GM12891 (cell line): ENCODE results near the gene CASTOR1.

Experiments used
- DNase-seq: peaks from one replicate; pipeline ENCODE4 v3.0.0; 2011; ENCODE audit warnings: low spot score; ENCODE audit not compliant: insufficient read length
- FAIRE-seq: peaks from 2 replicates; lab custom pipeline; 2011; peaks lifted over from hg19 to GRCh38; lab: Jason Lieb, UNC
- PAX5 ChIP-seq: IDR thresholded peaks from 2 replicates; pipeline ENCODE4 v1.6.1; 2011; ENCODE audit warnings: low read length, moderate library complexity, mild to moderate bottlenecking; ENCODE audit not compliant: insufficient read depth, severe bottlenecking
- POLR2A ChIP-seq: IDR thresholded peaks from 2 replicates; pipeline ENCODE4 v1.6.1; 2011; ENCODE audit warnings: low read depth, low read length, control low read depth
- POLR2AphosphoS5 ChIP-seq: IDR thresholded peaks from 2 replicates; pipeline ENCODE4 v1.6.1; 2011; ENCODE audit warnings: low read depth, low read length, control low read depth
- POU2F2 ChIP-seq: IDR thresholded peaks from 2 replicates; pipeline ENCODE4 v1.6.1; 2011; ENCODE audit warnings: low read depth, mild to moderate bottlenecking, control low read depth, low read length, moderate library complexity
- SPI1 ChIP-seq: IDR thresholded peaks from 2 replicates; pipeline ENCODE4 v1.6.1; 2011; ENCODE audit warnings: low read depth, low read length, control low read depth
- TAF1 ChIP-seq: IDR thresholded peaks from 2 replicates; pipeline ENCODE4 v1.6.1; 2011; ENCODE audit warnings: low read depth, low read length, control low read depth

CASTOR1 gene

DNA sequence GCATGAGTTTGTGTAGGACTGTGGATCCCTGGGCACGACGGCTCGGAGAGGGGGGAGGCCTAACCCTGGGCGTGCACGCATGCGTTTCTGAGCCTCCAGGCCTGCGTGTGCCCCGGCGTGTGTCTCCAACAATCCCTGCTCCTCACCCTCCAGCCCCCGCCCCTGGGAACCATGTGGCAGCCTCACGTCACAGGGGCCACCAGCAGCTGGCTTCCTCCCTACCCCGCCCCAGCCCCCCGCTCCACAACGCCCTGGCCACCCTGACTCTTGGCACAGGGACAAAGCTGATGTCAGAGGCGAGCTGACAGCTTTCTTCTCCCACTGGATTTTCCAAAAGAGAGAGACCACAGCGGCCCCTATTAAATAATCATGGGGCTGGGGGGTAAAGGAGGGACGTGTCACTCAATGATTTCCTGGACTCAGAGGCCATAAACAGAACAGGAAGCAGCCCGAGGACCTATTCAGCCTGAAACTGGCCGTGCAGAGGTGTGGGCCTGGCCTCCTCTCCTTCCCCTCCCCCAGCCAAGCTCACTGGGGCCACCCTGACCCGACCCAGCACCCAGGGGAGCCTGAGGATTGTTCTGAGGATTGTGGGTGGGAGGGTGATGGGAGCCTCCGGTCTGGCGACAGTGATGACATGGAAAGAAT, 36.0 kb downstream of the CASTOR1 start:
- no peak for DNase-seq
- TF ChIP-seq SPI1 (no peak), PAX5 (no peak), POLR2A (no peak), POLR2AphosphoS5 (no peak), POU2F2 (no peak)
- no peak for FAIRE-seq

DNA sequence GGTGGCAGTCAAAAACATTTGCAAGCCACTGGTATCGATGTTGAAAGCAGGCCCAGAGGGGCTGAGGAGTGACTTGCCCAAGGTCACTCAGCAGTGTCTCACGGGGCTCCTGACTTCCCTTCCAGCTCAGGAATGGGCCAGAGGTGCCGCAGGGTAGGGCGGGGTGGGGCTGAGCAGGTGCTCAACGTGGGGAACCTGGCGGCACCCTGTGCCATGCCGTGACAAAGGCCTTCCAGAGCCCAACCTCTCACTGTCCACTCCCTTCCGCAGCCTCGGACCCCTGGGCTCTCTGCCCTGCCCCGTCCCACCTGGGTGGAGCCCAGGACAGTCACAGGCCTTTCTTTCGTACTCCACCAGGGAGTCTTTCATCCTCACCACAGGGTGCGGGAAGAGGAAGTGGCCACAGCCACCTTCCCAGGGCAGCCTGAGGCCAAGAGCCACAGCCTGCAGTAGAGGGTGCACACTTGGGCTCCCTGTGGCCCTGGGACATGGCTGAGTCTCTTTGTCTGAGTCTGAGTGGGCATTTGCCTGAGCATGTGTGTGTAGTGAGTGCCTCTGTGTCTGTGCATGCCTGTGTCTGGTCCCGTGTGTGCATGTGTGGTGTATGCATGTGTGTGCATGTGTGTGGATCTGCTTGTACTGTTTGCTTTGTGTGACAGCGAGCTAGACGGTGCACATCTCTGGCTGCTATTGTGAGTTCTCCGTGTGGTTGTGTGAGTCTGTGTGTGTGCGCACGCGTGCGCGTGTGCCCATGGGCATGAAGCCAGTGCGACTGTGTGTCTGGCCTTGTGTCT, 36.7 kb downstream of the CASTOR1 start:
- TF ChIP-seq POLR2A (no peak), SPI1 (peak; percentile 46; the same call in 1 of the 2 replicates)
- DNase-seq (no peak), FAIRE-seq (peak; percentile 79)

DNA sequence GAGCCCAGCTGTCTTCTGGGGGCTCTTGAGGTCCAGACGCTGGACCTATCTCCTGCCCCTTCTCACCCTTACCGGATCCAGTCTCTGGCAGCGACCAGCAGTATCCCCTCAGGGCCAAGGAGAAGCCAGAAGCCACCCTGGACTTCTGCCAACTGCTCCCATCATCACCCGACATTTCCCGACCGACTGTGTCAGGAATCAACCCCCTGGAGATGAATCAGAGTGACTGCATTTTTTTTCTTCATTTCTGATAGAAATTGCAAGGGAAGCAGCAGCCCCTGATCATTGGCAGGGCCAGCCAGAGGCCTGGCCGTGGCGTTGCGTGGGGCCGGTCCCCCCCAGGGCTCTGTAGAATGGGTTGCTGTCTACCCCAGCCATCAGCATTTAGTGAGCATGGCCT, 37.6 kb downstream of the CASTOR1 start:
- no peak for FAIRE-seq
- no peak for TF ChIP-seq POU2F2
- TF ChIP-seq SPI1 = no peak
- TF ChIP-seq TAF1 = no peak
- no peak for TF ChIP-seq POLR2A
- TF ChIP-seq POLR2AphosphoS5 = no peak
- TF ChIP-seq PAX5 = no peak
- DNase-seq = no peak

DNA sequence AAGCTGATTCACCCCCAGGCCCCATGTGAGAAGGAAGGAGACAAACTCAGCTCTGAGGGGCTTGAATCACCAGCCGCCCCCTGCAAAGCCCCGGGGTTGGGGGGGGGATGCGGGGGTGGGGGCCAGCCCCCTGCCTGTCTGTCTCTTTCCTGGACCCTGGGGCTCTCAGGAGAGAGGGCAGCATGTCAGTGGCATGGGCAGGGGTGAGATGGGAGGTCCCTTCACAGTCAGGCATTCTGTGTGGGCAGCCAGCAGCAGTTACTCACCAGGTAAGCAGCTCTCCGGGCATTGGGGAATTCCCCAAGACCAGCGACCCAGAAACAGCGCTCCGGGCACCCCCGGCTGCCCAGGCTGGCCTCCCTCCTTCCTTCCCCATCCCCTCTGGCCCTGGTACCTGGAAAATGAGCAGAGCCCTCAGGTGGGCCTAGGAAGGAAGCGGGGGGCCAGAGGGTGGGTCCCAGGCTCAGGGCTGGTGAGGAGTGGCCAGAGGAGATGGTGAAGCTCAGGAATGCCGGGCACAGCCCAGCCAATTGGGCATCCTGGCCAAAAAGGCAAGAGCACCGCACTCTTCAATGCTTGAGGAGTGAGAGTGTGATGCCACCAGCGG, 38.5 kb downstream of the CASTOR1 start:
- TF ChIP-seq POLR2A (no peak), PAX5 (no peak), SPI1 (no peak), TAF1 (no peak), POU2F2 (no peak), POLR2AphosphoS5 (no peak)
- DNase-seq (no peak), FAIRE-seq (no peak)

DNA sequence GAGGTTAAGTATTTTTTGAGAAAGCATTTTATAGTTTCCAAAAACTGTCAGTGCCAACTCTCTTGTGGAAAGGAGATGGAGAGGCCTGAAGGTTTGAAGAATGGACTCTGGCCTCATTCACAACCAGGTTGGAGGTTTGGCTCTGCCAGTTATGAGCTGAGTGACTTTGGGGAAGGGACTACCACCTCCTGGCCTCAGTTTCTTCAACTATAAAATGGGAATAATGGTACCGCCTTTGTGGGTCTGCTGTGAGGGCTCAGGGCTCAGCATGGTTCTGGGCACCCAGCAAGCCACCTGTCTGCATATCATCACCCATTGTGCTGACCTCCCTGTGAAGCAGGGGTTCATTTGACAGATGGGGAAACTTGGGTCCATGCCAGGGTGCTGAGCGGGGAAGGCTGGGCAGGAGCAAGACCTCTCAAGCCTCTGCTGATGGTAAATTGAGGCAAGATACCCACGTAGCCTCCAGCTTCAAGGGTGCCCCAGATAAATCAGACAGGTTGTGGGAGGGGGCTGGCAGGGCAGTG, 39.2 kb downstream of the CASTOR1 start:
- FAIRE-seq (no peak), DNase-seq (no peak)
- TF ChIP-seq POLR2A (no peak), TAF1 (no peak)

DNA sequence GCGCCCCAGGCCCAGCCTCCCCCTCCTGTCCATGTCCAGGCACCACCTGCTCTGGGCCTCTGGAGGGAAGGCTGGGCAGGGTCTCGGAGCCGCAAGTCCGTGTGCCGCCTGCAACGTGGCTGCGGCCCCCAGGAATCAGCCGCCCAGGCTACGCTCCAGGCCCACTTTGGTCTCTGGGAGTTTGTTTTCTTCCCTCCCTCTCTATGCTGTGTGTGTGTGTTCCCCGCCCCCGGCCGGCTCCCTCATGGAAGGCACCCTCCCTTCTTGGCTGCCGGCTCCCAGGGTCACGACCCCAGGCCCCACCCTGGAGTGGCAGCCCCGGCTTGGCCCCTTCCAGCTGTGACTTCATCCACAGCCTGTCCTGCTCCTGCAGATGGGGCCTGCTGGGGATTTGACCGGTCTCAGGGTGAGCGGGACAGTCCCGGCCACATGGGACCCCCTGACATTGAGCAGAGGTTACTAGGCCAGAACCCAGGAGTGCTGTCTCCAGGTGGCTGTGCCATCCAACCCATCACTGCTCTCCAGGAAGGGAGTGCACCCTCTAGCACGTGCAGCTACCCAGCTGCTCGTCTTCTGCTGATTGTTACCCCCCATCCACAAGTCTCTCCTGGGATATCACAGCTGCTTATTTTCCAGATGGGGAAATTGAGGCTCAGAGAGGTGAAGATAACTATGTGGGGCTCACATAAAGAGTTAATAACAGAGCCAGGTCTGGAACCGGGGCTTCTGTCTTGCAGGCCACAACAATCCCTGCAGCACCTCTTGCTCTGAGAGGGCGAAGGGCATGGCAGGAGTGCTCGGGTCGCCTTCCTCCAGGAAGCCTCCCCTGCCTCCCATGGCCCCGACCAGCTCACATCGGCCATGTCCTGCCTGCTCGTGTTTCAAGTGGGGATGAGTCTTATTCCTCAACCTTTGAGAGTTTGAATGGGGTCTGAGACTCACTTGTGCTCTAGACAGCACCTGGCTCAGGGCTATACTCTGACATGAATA, 40.0 kb downstream of the CASTOR1 start:
- FAIRE-seq (no peak), DNase-seq (no peak)
- no peak for TF ChIP-seq POU2F2
- TF ChIP-seq SPI1 = no peak
- no peak for TF ChIP-seq POLR2A
- no peak for TF ChIP-seq POLR2AphosphoS5
- no peak for TF ChIP-seq PAX5
- TF ChIP-seq TAF1 = no peak

DNA sequence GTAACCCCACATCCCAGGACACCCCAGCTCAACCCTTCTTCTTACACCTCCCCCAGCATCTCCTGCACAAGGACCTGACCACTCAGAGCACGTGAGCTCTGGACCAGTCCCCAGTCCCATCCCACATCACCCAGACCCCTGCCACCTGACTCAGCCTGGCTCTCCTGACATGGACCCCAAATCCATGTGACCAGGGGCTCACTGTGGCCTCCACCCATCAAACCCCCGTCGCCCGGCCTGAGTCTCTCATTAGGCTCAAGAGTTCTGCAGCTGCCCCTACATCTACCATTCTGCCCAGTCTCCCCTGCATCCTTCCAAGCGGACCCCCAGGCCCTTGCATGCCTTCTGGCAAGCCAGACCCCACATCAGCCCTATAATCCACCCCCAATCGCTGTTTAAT, 40.8 kb downstream of the CASTOR1 start:
- no peak for DNase-seq
- no peak for FAIRE-seq
- no peak for TF ChIP-seq POU2F2
- no peak for TF ChIP-seq TAF1
- TF ChIP-seq POLR2AphosphoS5 = no peak
- TF ChIP-seq POLR2A = no peak
- no peak for TF ChIP-seq PAX5
- no peak for TF ChIP-seq SPI1

DNA sequence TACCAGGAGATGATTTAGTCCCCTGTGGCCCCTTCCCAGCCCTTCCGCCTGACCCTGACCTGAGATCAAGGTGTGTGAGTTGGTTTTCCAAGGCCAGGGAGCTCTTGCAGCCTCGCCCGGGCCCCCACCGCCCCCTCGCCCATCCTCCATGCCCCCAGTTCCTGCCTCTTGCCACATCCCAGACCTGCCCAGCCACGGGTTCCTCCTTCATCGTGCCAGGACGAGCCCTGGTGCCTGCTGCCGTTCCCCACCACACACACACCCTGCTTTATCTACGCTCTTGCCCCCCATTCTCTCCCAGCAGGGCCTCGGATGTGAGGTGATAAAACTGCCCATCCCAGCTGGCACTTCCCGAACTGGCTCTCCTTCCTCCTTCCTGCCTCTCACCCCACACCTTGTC, 41.3 kb downstream of the CASTOR1 start:
- DNase-seq = no peak
- TF ChIP-seq POU2F2 (no peak), POLR2A (no peak)
- FAIRE-seq = no peak

DNA sequence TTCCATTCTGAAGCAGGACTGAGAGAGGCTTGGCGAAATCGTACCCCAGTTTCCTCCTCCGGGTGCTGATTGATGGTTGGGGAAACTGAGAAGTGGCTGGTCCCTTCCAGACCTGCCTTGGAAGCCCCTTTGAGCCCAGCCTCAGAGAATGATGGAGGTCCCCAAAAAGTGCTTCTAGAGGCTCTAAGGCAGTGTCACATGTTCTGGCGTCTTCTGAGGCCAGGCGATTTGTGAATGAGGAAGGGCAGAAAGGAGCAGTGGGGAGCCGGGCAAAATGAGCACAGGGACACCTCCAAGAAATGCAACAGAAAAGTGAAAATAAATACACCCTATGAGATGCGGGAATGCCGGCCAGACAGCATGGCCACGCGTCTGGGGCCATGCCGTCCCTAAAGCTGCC, 41.7 kb downstream of the CASTOR1 start:
- TF ChIP-seq TAF1 (no peak), PAX5 (no peak)
- DNase-seq (no peak), FAIRE-seq (no peak)

DNA sequence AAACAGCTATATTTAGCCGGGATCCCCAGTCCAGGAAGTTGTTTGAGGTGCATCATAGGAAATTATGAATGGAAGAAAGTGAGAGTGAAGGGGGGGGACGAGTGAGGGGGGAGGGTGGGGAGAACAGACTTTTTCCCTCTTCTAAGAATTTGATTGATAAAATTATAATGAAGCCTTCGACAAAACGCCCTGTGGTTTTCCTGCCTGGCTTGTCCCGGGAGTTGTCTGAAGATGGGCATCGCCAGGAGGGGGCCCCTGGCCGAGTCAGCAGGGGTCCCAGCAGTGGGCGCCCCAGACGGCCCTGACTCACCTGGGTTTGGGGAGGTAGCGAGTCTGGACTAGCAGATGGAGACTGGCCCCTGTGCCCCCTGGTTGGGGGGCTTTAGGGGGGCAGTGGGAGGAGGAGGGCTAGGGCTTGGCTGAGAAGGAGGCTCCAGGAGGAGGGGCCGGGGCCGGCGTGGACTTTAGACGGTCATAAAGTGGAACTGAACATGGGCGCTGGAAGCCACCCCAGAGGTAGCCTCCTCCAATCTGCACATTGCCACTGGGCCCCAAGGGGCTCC, 42.4 kb downstream of the CASTOR1 start:
- no peak for TF ChIP-seq POLR2AphosphoS5
- no peak for TF ChIP-seq POLR2A
- TF ChIP-seq PAX5 = no peak
- no peak for TF ChIP-seq POU2F2
- no peak for TF ChIP-seq TAF1
- TF ChIP-seq SPI1 = no peak
- FAIRE-seq (no peak), DNase-seq (no peak)
